B cell (primary cell): Measurements from ENCODE around the gene SUPT20HL1.

Experiments
- CTCF ChIP-seq: fragments of 200-600 bp; IDR thresholded peaks from one replicate; pipeline ENCODE4 v1.8.0; 2022; ENCODE audit warnings: antibody characterized with exemption, mild to moderate bottlenecking
- EZH2 ChIP-seq: IDR thresholded peaks from 2 replicates; pipeline ENCODE4 v1.6.1; 2012; ENCODE audit warnings: borderline replicate concordance, low read depth, mild to moderate bottlenecking, moderate library complexity, low read length; ENCODE audit not compliant: insufficient read depth, poor library complexity, severe bottlenecking

GRCh38 chrX:24364326-24364725, 3.9 kb downstream of the SUPT20HL1 start:
- TF ChIP-seq CTCF = no peak
- TF ChIP-seq EZH2 = no peak
